KOPT-K1 (cell line): ENCODE measurements around the gene CYFIP2.

Source experiments
- H3K27ac ChIP-seq: fragments of 200-600 bp; sonication (generic); 2 replicates; pipeline ENCODE4 v1.5.1; 2016; ENCODE audit warnings: antibody characterized with exemption, mild to moderate bottlenecking, low read depth, low read length; ENCODE audit not compliant: poor library complexity, severe bottlenecking
- H3K36me3 ChIP-seq: fragments of 200-600 bp; sonication (generic); 2 replicates; pipeline ENCODE4 v1.5.1; 2017; ENCODE audit warnings: antibody characterized with exemption, mild to moderate bottlenecking, low read length, moderate library complexity; ENCODE audit not compliant: insufficient read depth
- H3K9me3 ChIP-seq: fragments of 200-600 bp; sonication (generic); 2 replicates; pipeline ENCODE4 v1.5.1; 2017; ENCODE audit warnings: antibody characterized with exemption, low read length, mild to moderate bottlenecking; ENCODE audit not compliant: insufficient read depth, poor library complexity, severe bottlenecking

Gene CYFIP2

DNA sequence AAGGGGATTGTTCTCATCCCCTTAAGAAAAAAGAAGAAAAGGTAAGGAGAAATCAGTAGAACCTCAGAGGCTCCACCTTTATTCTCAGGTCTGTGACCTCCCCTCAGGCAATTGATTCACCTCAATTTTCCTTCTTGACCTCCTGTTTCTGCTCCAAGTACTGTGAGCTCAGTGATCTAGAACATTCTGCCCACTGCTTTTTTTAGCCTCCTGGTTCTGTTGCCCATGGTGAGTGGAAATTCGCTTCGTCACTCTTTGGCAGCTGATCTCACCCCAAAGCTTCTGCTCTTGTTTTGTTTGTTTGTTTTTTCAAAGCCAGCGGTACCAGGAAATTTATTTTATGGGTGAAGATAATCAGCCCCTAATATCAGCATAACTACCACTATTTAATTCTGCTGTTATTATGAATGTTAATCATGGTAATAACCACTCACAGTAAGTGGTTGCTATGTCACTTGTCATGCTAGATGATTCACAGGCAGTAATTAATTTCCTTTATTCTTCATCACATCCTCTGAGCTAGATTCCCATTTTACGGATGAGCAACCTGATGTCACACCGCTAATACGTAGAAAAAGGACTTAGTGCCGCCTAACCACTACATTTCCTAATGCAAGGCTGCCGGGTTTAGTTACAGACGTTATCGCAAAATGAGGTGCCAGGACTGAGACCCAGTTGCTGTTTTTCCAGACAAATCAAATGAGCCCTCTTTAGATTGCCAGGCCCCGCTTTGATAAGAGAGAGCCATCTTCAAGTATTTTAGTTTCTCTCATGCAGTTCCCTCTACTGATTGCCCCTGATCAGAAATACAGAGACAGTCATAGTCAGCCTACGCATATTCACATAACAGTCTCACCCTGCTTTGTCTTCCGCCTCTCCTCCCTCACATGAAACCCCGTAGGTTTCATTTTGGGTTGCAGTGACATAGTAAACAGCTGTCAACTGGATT lies 78.2 kb downstream of the CYFIP2 start:
- Histone ChIP-seq H3K27ac (no peak overlapping the region), H3K36me3 (peaks cover 100% of the 10 kb centered on the region)

GRCh38 chr5:157345067-157345466 lies 79.1 kb downstream of the CYFIP2 start:
- Histone ChIP-seq H3K27ac (no peak overlapping the region), H3K36me3 (peaks cover 100% of the 10 kb centered on the region)

More for the DNA sequence above, 78.2 kb downstream of the CYFIP2 start:
- no peaks in the 10 kb centered on the region for H3K9me3 ChIP-seq

DNA sequence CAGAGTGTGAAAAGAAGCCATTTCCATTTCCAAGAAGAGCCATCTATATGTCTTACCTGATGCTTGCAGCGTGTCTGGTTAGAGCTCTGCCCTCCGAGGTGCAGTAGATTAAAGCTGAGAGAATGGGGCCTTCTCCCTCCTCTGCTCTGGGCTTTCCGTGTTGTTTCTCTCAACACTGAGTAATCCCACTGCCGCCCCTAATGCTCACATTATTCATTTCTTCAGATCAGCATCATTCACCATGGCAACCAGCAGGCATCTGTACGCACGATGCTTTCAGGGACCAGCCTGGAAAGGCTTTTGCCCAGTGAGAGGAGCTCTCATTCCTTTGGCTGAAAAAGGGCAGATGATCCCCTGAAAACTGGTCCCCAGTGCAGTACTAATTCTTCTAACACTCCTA lies 79.6 kb downstream of the CYFIP2 start:
- H3K27ac ChIP-seq: no peak overlapping the region
- H3K9me3 ChIP-seq: no peaks in the 10 kb centered on the region
- H3K36me3 ChIP-seq: peaks cover 99% of the 10 kb centered on the region

More at GRCh38 chr5:157345067-157345466, 79.1 kb downstream of the CYFIP2 start:
- H3K9me3 ChIP-seq: no peaks in the 10 kb centered on the region

GRCh38 chr5:157347301-157348048 lies 81.6 kb downstream of the CYFIP2 start:
- no peaks in the 10 kb centered on the region for H3K9me3 ChIP-seq
- no peak overlapping the region for H3K27ac ChIP-seq
- H3K36me3 ChIP-seq: peaks cover 99% of the 10 kb centered on the region

- Histone ChIP-seq H3K36me3 (peaks cover 99% of the 10 kb centered on the region), H3K9me3 (no peaks in the 10 kb centered on the region), H3K27ac (no peak overlapping the region)
These were observed 82.1 kb downstream of the CYFIP2 start for GRCh38 chr5:157348049-157348400.

DNA sequence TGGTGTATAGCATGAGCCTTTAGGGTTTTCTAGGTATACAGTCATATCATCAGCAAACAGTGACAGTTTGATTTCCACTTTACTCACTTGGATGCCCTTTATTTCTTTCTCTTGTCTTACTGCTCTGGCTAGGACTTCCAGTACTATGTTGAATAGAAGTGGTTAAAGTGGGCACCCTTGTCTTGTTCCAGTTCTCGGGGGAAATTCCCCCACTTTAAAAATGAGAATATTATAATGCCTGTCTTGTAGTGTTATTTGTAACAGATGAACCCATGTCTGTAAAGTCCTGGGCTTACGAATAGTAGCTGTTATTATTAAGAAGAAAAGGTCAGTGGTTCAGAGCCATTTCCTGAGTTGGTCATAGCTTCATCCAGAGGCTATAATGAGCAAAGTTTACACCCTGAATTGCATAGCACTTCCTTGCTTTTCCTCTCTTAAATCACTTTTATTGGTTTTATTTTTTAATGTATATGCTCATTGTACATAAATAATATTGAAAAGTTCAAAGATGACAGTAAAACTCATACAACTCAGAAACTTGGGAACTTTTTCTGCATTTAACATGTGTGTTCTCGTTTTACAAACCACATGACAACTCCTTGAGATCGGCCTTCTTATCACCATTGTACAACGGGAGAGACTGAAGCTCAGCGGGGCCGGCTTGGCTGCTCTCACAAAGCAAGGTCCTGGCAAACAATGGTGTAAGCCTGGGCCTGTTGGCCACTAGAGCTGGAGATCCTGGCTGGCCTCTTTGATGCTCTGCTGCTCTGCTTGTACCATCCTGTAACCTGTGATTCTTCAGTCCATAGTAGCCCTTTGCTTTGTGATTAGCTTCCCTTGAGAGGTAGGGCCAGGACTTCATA lies 85.2 kb downstream of the CYFIP2 start:
- Histone ChIP-seq H3K27ac (no peak overlapping the region), H3K9me3 (no peaks in the 10 kb centered on the region), H3K36me3 (peaks cover 99% of the 10 kb centered on the region)

- H3K27ac ChIP-seq: no peak overlapping the region
- no peaks in the 10 kb centered on the region for H3K9me3 ChIP-seq
- peaks cover 99% of the 10 kb centered on the region for H3K36me3 ChIP-seq
These were observed 85.8 kb downstream of the CYFIP2 start for GRCh38 chr5:157351802-157352092.

- no peaks in the 10 kb centered on the region for H3K9me3 ChIP-seq
- no peak overlapping the region for H3K27ac ChIP-seq
- H3K36me3 ChIP-seq: peaks cover 99% of the 10 kb centered on the region
These were observed 86.9 kb downstream of the CYFIP2 start for GRCh38 chr5:157352756-157353340.

GRCh38 chr5:157354800-157355199 lies 88.9 kb downstream of the CYFIP2 start:
- Histone ChIP-seq H3K27ac (no peak overlapping the region), H3K36me3 (peaks cover 99% of the 10 kb centered on the region), H3K9me3 (no peaks in the 10 kb centered on the region)

DNA sequence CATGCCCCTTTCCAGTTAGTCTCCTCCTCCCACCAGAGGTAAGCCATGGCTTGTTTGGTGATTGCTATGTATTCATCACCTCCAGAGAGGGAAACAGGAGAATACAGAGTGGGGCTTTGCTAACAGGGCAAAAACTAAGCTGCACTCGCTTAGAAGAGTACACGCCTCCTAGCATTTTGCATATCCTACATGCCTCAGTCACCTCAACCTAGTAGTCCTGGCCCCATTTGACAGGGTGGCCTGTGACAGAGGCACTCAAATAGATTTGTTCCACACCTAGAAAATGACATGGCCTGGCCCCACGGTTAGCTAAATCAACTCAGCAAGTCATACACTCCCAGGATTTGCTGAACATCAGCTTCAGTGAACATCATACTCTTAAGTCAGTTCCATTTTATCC lies 90.7 kb downstream of the CYFIP2 start:
- Histone ChIP-seq H3K36me3 (peaks cover 100% of the 10 kb centered on the region), H3K9me3 (no peaks in the 10 kb centered on the region), H3K27ac (no peak overlapping the region)

DNA sequence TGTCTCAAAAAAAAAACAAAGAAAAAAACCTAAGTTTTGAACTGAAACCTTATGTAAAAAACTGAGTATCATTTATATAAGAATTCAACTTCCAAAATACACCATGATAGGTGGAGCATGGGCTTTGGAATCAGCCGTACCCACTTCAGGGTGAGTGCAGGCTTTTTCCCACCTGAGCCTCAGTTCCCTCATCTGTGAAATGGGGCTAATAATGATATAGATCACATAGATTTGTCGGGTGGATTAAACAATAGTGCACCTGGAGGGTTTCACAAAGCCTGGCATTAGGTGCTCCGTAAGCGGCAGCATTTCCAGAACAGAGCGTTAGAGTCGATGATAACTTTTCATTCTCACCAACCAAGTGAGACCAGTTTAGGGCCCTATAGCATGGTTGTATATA lies 91.9 kb downstream of the CYFIP2 start:
- Histone ChIP-seq H3K27ac (no peak overlapping the region), H3K9me3 (no peaks in the 10 kb centered on the region), H3K36me3 (peaks cover 100% of the 10 kb centered on the region)

- no peak overlapping the region for H3K27ac ChIP-seq
- H3K36me3 ChIP-seq: peaks cover 100% of the 10 kb centered on the region
These were observed 92.9 kb downstream of the CYFIP2 start for GRCh38 chr5:157358871-157359270.

DNA sequence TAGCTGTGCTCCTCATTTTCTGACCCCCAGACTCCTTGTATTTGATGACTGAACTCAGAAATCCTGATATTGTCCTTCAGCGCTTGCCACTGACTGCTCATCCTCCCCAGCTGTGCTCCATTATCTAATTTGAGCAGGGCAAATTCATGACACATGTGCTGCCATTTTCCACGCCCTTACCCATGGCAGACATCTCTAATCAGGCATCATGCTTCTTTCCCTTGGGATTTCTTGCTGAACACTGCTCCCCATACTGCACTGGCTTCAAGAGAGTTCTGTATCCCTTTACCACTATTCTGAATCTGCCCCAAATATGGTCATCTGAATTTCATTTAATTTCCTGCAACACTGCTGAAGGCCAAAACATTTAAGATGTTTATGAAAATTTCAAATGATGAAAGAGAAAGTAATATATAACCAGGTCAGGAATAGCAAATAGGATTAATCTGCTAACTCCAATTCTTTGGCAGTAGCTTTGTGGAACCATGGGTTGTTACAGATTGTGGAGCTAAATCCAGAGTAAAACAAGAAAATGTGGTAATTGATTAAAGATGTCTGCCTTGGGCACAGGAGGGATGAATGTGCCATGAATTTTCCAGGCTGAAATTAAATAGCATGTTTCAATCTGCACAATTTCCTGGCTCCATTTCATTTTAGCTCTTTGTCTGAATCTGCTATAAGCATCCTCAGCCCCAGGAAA lies 93.6 kb downstream of the CYFIP2 start:
- Histone ChIP-seq H3K36me3 (peaks cover 100% of the 10 kb centered on the region), H3K27ac (no peak overlapping the region), H3K9me3 (no peaks in the 10 kb centered on the region)

More at GRCh38 chr5:157358871-157359270, 92.9 kb downstream of the CYFIP2 start:
- no peaks in the 10 kb centered on the region for H3K9me3 ChIP-seq

GRCh38 chr5:157362012-157362411 lies 96.1 kb downstream of the CYFIP2 start:
- Histone ChIP-seq H3K36me3 (peaks cover 100% of the 10 kb centered on the region), H3K9me3 (no peaks in the 10 kb centered on the region), H3K27ac (no peak overlapping the region)
